ENCODE results near the gene SHISA8. TPM values are rescaled to one million over a fixed set of nuclear protein-coding genes. Genes with fewer than 3 reads are reported as not detected.

SHISA8 gene
- total and polyA plus RNA-seq, 10 of the 15 experiments (the other 5 are each of a cell fraction or from before 2014, with no cell fraction given), result 0.06 to 10.1 (median 0.25) TPM

DNA sequence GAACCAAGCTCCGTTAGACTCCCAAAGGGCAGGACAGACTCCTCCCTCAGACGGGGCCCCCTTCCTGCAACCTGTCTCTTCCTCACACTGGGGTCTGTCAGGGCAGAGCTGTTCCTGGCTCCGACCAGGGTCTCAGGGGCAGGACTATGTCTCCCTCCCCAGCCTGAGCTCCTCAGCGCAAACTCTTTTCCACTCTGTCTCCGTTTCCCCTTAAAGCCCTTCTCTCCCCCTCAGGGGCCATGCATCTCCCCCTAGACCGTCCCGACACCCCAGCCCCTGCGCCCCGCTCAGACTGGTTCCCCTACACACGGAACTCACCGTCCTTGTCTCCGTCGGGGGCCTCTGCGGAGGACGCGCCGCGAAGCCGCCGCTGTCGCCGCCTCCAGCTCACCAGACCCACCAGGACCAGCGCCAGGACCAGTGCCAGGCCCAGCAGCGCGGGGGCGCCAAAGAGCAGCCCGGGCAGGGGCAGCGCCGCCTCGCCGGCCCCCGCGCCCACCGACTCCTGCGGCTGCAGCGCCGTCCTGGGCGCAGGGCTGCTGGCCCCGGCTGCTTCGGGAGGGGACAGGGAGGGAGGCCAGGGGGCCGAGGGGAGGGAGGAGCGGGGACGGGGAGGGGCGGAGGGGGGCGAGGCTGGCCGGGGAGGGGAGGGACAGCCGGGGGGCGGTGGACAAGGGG is 11.0 kb upstream of the SHISA8 start (continued):
- TF ChIP-seq, protein P1, sequence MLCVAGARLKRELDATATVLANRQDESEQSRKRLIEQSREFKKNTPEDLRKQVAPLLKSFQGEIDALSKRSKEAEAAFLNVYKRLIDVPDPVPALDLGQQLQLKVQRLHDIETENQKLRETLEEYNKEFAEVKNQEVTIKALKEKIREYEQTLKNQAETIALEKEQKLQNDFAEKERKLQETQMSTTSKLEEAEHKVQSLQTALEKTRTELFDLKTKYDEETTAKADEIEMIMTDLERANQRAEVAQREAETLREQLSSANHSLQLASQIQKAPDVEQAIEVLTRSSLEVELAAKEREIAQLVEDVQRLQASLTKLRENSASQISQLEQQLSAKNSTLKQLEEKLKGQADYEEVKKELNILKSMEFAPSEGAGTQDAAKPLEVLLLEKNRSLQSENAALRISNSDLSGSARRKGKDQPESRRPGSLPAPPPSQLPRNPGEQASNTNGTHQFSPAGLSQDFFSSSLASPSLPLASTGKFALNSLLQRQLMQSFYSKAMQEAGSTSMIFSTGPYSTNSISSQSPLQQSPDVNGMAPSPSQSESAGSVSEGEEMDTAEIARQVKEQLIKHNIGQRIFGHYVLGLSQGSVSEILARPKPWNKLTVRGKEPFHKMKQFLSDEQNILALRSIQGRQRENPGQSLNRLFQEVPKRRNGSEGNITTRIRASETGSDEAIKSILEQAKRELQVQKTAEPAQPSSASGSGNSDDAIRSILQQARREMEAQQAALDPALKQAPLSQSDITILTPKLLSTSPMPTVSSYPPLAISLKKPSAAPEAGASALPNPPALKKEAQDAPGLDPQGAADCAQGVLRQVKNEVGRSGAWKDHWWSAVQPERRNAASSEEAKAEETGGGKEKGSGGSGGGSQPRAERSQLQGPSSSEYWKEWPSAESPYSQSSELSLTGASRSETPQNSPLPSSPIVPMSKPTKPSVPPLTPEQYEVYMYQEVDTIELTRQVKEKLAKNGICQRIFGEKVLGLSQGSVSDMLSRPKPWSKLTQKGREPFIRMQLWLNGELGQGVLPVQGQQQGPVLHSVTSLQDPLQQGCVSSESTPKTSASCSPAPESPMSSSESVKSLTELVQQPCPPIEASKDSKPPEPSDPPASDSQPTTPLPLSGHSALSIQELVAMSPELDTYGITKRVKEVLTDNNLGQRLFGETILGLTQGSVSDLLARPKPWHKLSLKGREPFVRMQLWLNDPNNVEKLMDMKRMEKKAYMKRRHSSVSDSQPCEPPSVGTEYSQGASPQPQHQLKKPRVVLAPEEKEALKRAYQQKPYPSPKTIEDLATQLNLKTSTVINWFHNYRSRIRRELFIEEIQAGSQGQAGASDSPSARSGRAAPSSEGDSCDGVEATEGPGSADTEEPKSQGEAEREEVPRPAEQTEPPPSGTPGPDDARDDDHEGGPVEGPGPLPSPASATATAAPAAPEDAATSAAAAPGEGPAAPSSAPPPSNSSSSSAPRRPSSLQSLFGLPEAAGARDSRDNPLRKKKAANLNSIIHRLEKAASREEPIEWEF (IDR thresholded peaks at IDR 0.05; ENCODE audit: insufficient replicate concordance, low read depth, low read length), result no peak
- peak; percentile 68 for TF ChIP-seq YY1 (IDR thresholded peaks at IDR 0.05; ENCODE audit: low read depth, low read length)
- TF ChIP-seq PAX5 (IDR thresholded peaks at IDR 0.05; ENCODE audit: borderline replicate concordance, low read depth, low read length), result no peak
- TF ChIP-seq, protein P2, sequence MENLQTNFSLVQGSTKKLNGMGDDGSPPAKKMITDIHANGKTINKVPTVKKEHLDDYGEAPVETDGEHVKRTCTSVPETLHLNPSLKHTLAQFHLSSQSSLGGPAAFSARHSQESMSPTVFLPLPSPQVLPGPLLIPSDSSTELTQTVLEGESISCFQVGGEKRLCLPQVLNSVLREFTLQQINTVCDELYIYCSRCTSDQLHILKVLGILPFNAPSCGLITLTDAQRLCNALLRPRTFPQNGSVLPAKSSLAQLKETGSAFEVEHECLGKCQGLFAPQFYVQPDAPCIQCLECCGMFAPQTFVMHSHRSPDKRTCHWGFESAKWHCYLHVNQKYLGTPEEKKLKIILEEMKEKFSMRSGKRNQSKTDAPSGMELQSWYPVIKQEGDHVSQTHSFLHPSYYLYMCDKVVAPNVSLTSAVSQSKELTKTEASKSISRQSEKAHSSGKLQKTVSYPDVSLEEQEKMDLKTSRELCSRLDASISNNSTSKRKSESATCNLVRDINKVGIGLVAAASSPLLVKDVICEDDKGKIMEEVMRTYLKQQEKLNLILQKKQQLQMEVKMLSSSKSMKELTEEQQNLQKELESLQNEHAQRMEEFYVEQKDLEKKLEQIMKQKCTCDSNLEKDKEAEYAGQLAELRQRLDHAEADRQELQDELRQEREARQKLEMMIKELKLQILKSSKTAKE (IDR thresholded peaks at IDR 0.05; ENCODE audit: low read depth, poor library complexity, severe bottlenecking), result no peak
- no peak for TF ChIP-seq POLR2AphosphoS5 (IDR thresholded peaks at IDR 0.05; ENCODE audit: low read length)
- TF ChIP-seq, protein P3, sequence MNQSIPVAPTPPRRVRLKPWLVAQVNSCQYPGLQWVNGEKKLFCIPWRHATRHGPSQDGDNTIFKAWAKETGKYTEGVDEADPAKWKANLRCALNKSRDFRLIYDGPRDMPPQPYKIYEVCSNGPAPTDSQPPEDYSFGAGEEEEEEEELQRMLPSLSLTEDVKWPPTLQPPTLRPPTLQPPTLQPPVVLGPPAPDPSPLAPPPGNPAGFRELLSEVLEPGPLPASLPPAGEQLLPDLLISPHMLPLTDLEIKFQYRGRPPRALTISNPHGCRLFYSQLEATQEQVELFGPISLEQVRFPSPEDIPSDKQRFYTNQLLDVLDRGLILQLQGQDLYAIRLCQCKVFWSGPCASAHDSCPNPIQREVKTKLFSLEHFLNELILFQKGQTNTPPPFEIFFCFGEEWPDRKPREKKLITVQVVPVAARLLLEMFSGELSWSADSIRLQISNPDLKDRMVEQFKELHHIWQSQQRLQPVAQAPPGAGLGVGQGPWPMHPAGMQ (IDR thresholded peaks at IDR 0.05; ENCODE audit: borderline replicate concordance), result no peak
- TF ChIP-seq KDM1A (IDR thresholded peaks at IDR 0.05; ENCODE audit: borderline replicate concordance), result no peak
- TF ChIP-seq IRF4 (IDR thresholded peaks at IDR 0.05; ENCODE audit: low read depth, low read length), result no peak
- TF ChIP-seq, protein P4, sequence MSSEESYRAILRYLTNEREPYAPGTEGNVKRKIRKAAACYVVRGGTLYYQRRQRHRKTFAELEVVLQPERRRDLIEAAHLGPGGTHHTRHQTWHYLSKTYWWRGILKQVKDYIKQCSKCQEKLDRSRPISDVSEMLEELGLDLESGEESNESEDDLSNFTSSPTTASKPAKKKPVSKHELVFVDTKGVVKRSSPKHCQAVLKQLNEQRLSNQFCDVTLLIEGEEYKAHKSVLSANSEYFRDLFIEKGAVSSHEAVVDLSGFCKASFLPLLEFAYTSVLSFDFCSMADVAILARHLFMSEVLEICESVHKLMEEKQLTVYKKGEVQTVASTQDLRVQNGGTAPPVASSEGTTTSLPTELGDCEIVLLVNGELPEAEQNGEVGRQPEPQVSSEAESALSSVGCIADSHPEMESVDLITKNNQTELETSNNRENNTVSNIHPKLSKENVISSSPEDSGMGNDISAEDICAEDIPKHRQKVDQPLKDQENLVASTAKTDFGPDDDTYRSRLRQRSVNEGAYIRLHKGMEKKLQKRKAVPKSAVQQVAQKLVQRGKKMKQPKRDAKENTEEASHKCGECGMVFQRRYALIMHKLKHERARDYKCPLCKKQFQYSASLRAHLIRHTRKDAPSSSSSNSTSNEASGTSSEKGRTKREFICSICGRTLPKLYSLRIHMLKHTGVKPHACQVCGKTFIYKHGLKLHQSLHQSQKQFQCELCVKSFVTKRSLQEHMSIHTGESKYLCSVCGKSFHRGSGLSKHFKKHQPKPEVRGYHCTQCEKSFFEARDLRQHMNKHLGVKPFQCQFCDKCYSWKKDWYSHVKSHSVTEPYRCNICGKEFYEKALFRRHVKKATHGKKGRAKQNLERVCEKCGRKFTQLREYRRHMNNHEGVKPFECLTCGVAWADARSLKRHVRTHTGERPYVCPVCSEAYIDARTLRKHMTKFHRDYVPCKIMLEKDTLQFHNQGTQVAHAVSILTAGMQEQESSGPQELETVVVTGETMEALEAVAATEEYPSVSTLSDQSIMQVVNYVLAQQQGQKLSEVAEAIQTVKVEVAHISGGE (CRISPR knock-in tag; IDR thresholded peaks at IDR 0.05), result no peak
